IPS DF 6.9 (cell line): ENCODE data around the gene RSF1.
"Not testable (repeated sequence)": the region's sequence is repeated elsewhere in the genome, so short reads cannot be mapped to it uniquely, and the experiment has no call there.

Experiments
- DNase-seq: peaks from one replicate; pipeline ENCODE4 v3.0.0-alpha.2; 2013; ENCODE audit warnings: low read depth, low spot score
- H3K27ac ChIP-seq: one replicate; pipeline ENCODE4 v1.5.1; 2013; ENCODE audit warnings: low read length, control low read depth
- H3K27me3 ChIP-seq: 2 replicates; pipeline ENCODE4 v1.6.1; 2013; ENCODE audit warnings: mild to moderate bottlenecking, low read length; ENCODE audit not compliant: control insufficient read depth, insufficient read depth
- H3K36me3 ChIP-seq: 2 replicates; pipeline ENCODE4 v1.6.1; 2013; ENCODE audit warnings: low read length; ENCODE audit not compliant: control insufficient read depth, insufficient read depth
- H3K4me1 ChIP-seq: 2 replicates; pipeline ENCODE4 v1.6.1; 2013; ENCODE audit warnings: low read length; ENCODE audit not compliant: control insufficient read depth, insufficient read depth
- H3K4me3 ChIP-seq: 2 replicates; pipeline ENCODE4 v1.5.1; 2013; ENCODE audit warnings: mild to moderate bottlenecking, low read length
- H3K9me3 ChIP-seq: 2 replicates; pipeline ENCODE4 v1.6.1; 2013; ENCODE audit warnings: low read length, inconsistent platforms; ENCODE audit not compliant: control insufficient read depth, insufficient read depth
- WGBS: extraction: QIAGEN DNeasy Blood & Tissue Kit; methylation state at CpG from one replicate; pipeline ENCODE4 v1.1.7; 2013; ENCODE audit warnings: mixed read lengths, missing lambda C conversion rate; ENCODE audit not compliant: insufficient read length, insufficient coverage; 5-methylcytosine and 5-hydroxymethylcytosine counted together

RSF1 gene

DNA sequence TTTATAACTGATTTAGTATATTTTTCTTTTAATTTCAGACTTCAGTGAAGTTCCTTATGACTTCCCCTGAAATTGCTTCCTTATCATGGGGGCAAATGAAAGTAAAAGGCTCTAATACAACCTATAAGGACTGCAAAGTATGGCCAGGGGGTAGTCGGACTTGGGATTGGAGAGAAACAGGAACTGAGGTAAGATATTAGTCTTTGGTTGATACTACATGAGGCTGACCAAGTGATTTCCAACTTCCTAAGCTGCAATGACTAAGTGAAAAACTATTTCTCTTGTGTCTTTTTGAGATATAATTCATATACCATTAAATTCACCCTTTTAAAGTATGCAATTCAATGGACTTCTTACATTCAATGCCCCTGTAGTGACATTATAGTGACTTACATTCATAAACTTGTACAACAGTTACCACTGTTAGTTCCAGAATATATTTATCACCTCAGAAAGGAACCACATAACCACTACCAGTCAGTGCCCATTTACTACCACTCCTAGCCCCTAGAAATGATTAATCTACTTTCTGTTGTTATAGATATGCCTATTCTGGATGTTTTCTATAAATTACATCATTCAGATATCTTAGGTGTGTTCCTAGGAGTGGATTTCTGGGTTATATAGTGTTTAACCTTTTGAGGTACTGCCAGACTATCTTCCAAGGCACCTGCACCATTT, 22.1 kb upstream of the RSF1 start:
- Histone ChIP-seq H3K4me1 (no peaks in the 10 kb centered on the region), H3K4me3 (no peak overlapping the region), H3K27me3 (no peaks in the 10 kb centered on the region), H3K9me3 (no peaks in the 10 kb centered on the region), H3K36me3 (no peaks in the 10 kb centered on the region), H3K27ac (no peak overlapping the region)
- WGBS, result no CpG with 5 or more reads among the region's 1 CpG
- no peak for DNase-seq

DNA sequence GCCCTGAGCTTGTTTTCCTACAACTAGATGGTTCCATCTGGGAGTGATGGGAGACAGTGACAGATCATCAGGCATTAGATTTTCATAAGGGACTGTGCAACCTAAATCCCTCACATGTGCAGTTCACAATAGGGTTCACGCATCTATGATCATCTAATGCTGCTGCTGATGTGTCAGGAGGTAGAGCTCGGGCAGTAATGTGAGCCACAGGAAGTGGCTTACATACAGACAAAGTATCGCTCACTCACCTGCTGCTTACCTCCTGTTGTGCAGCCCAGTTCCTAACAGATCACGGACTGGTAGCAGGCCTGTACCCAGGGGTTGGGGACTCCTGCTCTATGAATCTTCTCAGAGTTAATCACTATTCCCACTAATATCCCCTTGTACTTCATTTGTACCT, 12.8 kb upstream of the RSF1 start:
- Histone ChIP-seq H3K4me1 (no peaks in the 10 kb centered on the region), H3K27me3 (no peaks in the 10 kb centered on the region), H3K9me3 (no peaks in the 10 kb centered on the region; the same call in 1 of the 2 replicates), H3K36me3 (no peaks in the 10 kb centered on the region), H3K4me3 (no peak overlapping the region), H3K27ac (no peak overlapping the region)
- no CpG with 5 or more reads among the region's 4 CpGs for WGBS
- DNase-seq, result no peak

GRCh38 chr11:77828926-77829325, 8.4 kb upstream of the RSF1 start:
- H3K27ac ChIP-seq, result no peak overlapping the region
- no peak overlapping the region for H3K4me3 ChIP-seq
- no peaks in the 10 kb centered on the region for H3K4me1 ChIP-seq
- H3K36me3 ChIP-seq, result no peaks in the 10 kb centered on the region
- no peaks in the 10 kb centered on the region for H3K27me3 ChIP-seq
- no peaks in the 10 kb centered on the region; the same call in 1 of the 2 replicates for H3K9me3 ChIP-seq
- no CpG with 5 or more reads among the region's 2 CpGs for whole genome bisulfite sequencing
- no peak for DNase-seq

DNA sequence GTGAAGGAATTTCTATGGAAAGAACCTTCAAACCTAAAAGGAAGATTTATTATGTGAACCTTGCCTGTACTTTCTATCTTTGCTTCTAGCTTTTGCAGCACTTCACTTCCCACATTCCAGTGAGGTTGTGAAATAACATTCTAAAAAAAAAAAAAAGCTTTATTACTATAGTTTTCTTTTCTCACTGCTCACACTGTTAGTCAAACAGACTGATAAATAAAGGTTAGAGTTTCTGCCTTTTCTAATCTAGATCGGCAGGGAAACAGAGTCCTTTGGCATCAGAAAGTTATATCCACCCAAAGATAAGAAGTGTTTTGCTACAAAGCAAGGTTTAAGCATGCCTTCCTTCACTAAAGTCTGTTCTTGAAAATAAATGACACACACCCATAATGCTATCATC, 3.3 kb upstream of the RSF1 start:
- no CpG with 5 or more reads among the region's 1 CpG for WGBS
- no peak overlapping the region for H3K27ac ChIP-seq

DNA sequence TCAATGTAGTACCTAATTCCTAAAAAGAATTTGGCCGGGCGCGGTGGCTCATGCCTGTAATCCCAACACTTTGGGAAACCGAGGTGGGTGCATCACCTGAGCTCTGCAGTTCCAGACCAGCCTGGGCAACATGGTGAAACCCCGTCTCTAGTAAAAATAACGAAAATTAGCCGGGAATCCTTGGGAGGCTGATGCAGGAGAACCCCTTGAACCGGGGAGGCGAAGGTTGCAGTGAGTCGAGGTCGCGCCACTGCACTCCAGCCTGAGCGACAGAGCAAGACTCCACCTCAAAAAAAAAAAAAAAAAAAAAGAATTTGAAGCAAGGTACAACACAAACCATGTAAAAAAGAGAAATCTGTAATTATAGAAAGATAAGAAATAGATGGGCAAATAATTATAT, 1.6 kb upstream of the RSF1 start:
- H3K4me1 ChIP-seq, H3K27me3 ChIP-seq, H3K36me3 ChIP-seq, H3K4me3 ChIP-seq, H3K27ac ChIP-seq, H3K9me3 ChIP-seq, DNase-seq: not testable (repeated sequence)
- no CpG with 5 or more reads among the region's 13 CpGs for WGBS

More for the DNA sequence above, 3.3 kb upstream of the RSF1 start:
- Histone ChIP-seq H3K36me3 (no peaks in the 10 kb centered on the region), H3K4me1 (no peaks in the 10 kb centered on the region), H3K27me3 (no peaks in the 10 kb centered on the region), H3K9me3 (no peaks in the 10 kb centered on the region), H3K4me3 (no peak overlapping the region)
- DNase-seq, result no peak

DNA sequence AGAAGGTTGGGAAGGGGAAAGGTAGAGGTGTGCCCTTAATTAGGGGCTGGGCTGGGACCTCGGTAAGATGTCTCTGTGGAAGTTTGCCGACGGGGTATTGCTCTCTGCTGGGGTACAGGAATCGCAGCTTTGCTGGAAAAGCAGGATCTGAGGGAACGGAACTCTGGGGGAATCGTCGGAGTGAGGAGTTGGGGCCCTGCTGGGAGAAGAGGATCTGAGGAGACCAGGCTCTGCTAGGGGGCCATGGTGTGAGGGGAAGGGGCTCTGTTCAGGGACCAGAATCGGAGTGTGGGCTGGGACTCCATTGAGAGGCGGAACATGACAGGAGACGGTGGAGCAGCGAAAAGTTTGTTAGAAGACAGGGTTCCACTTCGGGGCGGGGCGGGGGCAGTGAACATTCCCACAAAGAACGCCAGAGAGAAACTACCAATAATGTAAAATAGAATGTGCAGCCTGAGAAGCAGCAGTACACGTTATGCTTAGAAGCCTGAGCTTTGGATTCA, 878 bp upstream of the RSF1 start:
- no peaks in the 10 kb centered on the region for H3K4me1 ChIP-seq
- no CpG with 5 or more reads among the region's 16 CpGs for WGBS
- no peak overlapping the region for H3K27ac ChIP-seq
- H3K36me3 ChIP-seq, result no peaks in the 10 kb centered on the region
- peak overlapping the region; percentile 95; the same call in 1 of the 2 replicates for H3K4me3 ChIP-seq
- no peaks in the 10 kb centered on the region for H3K9me3 ChIP-seq
- H3K27me3 ChIP-seq, result no peaks in the 10 kb centered on the region
- DNase-seq, result no peak

- Histone ChIP-seq H3K27ac (no peak overlapping the region), H3K9me3 (no peaks in the 10 kb centered on the region), H3K27me3 (no peaks in the 10 kb centered on the region), H3K36me3 (no peaks in the 10 kb centered on the region), H3K4me1 (no peaks in the 10 kb centered on the region), H3K4me3 (peak overlapping the region; percentile 95)
- WGBS, result no CpG with 5 or more reads among the region's 55 CpGs
- DNase-seq, result peak; percentile 29
Measured at GRCh38 chr11:77819921-77820564, 479 bp downstream of the RSF1 start.

DNA sequence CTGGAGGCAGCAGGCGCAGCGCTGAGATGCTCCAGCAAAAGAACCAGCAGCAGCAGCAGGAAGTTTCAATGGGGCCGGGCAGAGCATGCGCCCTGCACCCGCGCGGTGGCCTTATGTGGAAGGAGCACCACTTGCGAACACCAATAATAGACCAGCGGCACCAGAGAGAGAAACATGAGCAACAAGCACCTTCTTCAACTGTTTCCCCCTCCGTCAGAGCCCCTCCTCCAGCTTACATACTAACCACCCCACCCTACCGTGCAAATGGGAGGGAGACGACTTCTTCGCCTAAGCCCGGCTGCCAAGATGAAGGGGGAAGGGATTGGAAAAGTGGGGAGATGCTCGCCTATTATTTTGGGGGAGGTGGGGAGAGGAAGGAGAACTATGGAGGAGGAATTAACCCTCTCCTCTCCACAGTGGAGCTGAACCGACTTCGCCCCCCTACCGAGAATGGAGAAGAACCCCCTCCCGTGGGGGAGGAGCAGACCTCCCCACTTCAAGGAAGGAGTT, 1.1 kb downstream of the RSF1 start:
- WGBS, result no CpG with 5 or more reads among the region's 19 CpGs
- Histone ChIP-seq H3K27me3 (no peaks in the 10 kb centered on the region), H3K4me1 (no peaks in the 10 kb centered on the region), H3K27ac (no peak overlapping the region), H3K9me3 (0 out of 2 replicates have a peak, but pooled peaks cover 2% of the 10 kb centered on the region), H3K4me3 (peak overlapping the region; percentile 95; the same call in 1 of the 2 replicates), H3K36me3 (no peaks in the 10 kb centered on the region)
- DNase-seq, result peak; percentile 41

DNA sequence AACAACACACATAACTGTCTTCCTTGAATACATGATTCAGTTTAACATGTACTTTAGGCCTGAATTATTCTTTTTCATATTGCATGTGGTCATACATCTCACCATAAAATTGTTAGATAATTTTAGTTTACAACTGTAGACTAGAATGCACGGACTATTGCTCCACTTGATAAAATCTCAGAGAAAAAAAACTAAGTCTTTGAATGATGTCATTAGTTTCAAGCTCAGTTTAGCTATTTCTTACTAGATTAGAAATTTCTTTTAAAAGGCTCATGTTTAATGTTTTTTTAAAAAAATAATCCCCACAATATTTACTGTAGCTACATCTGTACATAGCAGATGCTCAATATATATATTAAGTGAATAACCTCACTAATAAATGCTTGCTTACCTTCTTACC, 5.1 kb downstream of the RSF1 start:
- no peak overlapping the region for H3K4me3 ChIP-seq
- WGBS, result no CpG with 5 or more reads among the region's 1 CpG
- no peak for DNase-seq
- no peak overlapping the region for H3K27ac ChIP-seq
- no peaks in the 10 kb centered on the region for H3K4me1 ChIP-seq
- H3K9me3 ChIP-seq, result 0 out of 2 replicates have a peak, but pooled peaks cover 2% of the 10 kb centered on the region
- H3K36me3 ChIP-seq, result no peaks in the 10 kb centered on the region
- H3K27me3 ChIP-seq, result no peaks in the 10 kb centered on the region

DNA sequence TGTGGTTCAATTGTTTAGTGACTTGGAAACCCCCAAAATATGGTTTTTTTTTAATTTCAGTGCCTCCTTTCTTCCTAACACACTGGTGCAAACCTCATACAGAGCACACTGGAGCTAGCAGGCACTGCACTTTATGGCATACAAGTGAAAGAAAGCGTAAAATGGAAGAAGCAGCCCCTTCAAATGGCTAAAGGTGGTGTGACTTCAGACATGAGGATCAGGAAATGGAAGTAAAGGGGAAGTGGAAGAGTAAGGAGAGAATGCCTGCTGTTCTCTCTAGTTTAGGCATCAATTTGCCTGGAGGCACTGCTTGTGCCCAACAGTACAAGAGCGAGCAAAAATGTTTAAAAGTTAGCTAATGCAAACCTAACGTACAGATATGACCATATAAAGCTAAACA, 5.7 kb downstream of the RSF1 start:
- no peak overlapping the region for H3K4me3 ChIP-seq
- no peak overlapping the region for H3K27ac ChIP-seq
- DNase-seq, result no peak
- H3K27me3 ChIP-seq, result no peaks in the 10 kb centered on the region
- 0 out of 2 replicates have a peak, but pooled peaks cover 2% of the 10 kb centered on the region for H3K9me3 ChIP-seq
- no CpG with 5 or more reads among the region's 3 CpGs for WGBS
- no peaks in the 10 kb centered on the region for H3K4me1 ChIP-seq
- no peaks in the 10 kb centered on the region for H3K36me3 ChIP-seq
